ENCODE measurements around the gene MEAK7.
A peak's percentile ranks its signal among the peaks of the same experiment; 100 is the strongest.

The MEAK7 gene

GRCh38 chr16:84504420-84505248, at the start of gene MEAK7:
MEAK7 (minus strand) TSS chr16:84504659; CDS start chr16:84498086, 6,573 bp downstream.
- peak; percentile 98 for DNase-seq (ENCODE audit: low spot score)

- DNase-seq (ENCODE audit: low spot score) = peak; percentile 65
Observed at GRCh38 chr16:84553873-84554399, 49.5 kb upstream of the MEAK7 start.

- no peak for DNase-seq (ENCODE audit: low spot score)
Observed at GRCh38 chr16:84552135-84552534, 47.7 kb upstream of the MEAK7 start.

- DNase-seq (ENCODE audit: low spot score) = no peak
Observed at GRCh38 chr16:84550096-84550495, 45.6 kb upstream of the MEAK7 start.

GRCh38 chr16:84548971-84549844, 44.7 kb upstream of the MEAK7 start:
- DNase-seq (ENCODE audit: low spot score) = peak; percentile 63

GRCh38 chr16:84548508-84548907, 44.0 kb upstream of the MEAK7 start:
- no peak for DNase-seq (ENCODE audit: low spot score)

- no peak for DNase-seq (ENCODE audit: low spot score)
Observed at GRCh38 chr16:84547546-84548061, 43.1 kb upstream of the MEAK7 start.

GRCh38 chr16:84546669-84547545, 42.4 kb upstream of the MEAK7 start:
- DNase-seq (ENCODE audit: low spot score) = no peak

GRCh38 chr16:84545114-84545737, 40.8 kb upstream of the MEAK7 start:
- no peak for DNase-seq (ENCODE audit: low spot score)

GRCh38 chr16:84544031-84544773, 39.7 kb upstream of the MEAK7 start:
- no peak for DNase-seq (ENCODE audit: low spot score)

- DNase-seq (ENCODE audit: low spot score) = no peak
Observed at GRCh38 chr16:84543253-84543652, 38.8 kb upstream of the MEAK7 start.

- no peak for DNase-seq (ENCODE audit: low spot score)
Observed at GRCh38 chr16:84541999-84542817, 37.7 kb upstream of the MEAK7 start.

GRCh38 chr16:84540194-84540593, 35.7 kb upstream of the MEAK7 start:
- no peak for DNase-seq (ENCODE audit: low spot score)

GRCh38 chr16:84538222-84538840, 33.9 kb upstream of the MEAK7 start:
- no peak for DNase-seq (ENCODE audit: low spot score)

- DNase-seq (ENCODE audit: low spot score) = no peak
Observed at GRCh38 chr16:84537491-84538151, 33.2 kb upstream of the MEAK7 start.

- DNase-seq (ENCODE audit: low spot score) = no peak
Observed at GRCh38 chr16:84535851-84536250, 31.4 kb upstream of the MEAK7 start.

GRCh38 chr16:84535408-84535807, 30.9 kb upstream of the MEAK7 start:
- no peak for DNase-seq (ENCODE audit: low spot score)

- DNase-seq (ENCODE audit: low spot score) = no peak
Observed at GRCh38 chr16:84534815-84535214, 30.4 kb upstream of the MEAK7 start.

Data from CD4-positive, alpha-beta T cell treated with Interleukin-2 at 100 ng/mL for 4 hours (primary cell).